HG03439 (cell line): ENCODE results near the gene NELFCD.
"Not testable (repeated sequence)": the region's sequence is repeated elsewhere in the genome, so short reads cannot be mapped to it uniquely, and the experiment has no call there.

ENCODE experiments used
- ATAC-seq: cut with Tn5 transposase; IDR thresholded peaks from one replicate; pipeline ENCODE4 v1.9.1; 2021; ENCODE audit warnings: mild to moderate bottlenecking, moderate library complexity; ENCODE audit not compliant: unreplicated experiment

Gene NELFCD

GRCh38 chr20:59023616-59024015, 42.6 kb downstream of the NELFCD start:
- no peak for ATAC-seq

- no peak for ATAC-seq
These were observed 43.1 kb downstream of the NELFCD start for GRCh38 chr20:59024111-59024530.

DNA sequence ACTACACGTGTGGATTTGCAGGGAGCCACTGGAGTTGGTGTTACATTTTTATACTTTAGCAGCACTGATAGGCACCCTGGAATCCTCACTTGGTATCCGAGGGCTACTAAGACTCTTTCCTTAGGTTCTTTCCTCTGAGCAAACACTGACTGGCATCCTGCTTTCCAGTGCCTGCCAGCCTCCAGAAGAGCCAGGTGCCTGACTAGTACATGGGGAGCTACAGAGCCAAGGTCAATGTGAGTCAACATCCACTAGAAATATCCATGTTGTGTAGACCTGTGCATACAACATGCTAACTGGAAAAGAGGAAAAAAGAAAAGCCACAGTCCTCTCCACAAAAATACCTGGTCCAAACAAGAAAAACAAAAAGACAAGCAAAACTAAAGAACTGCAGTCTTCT, 44.0 kb downstream of the NELFCD start:
- ATAC-seq: no peak

DNA sequence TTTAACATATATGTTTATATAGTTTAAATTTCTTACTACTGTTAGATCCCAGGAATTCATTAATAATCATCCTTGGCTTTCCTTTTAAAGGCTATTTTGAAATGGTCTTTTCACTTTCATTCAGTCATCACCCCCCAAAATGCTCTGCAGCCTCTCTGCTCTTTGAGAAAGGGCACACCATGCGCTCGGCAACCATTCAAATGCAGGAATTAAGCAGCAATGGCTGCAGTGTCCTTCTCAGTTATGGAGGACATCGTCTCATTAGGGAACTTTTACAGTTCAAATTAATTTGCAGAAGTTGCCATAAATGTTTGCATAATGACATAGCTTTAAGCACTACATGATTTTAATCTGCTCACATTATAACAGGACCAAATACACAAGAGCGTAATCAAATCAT, 44.5 kb downstream of the NELFCD start:
- no peak for ATAC-seq

DNA sequence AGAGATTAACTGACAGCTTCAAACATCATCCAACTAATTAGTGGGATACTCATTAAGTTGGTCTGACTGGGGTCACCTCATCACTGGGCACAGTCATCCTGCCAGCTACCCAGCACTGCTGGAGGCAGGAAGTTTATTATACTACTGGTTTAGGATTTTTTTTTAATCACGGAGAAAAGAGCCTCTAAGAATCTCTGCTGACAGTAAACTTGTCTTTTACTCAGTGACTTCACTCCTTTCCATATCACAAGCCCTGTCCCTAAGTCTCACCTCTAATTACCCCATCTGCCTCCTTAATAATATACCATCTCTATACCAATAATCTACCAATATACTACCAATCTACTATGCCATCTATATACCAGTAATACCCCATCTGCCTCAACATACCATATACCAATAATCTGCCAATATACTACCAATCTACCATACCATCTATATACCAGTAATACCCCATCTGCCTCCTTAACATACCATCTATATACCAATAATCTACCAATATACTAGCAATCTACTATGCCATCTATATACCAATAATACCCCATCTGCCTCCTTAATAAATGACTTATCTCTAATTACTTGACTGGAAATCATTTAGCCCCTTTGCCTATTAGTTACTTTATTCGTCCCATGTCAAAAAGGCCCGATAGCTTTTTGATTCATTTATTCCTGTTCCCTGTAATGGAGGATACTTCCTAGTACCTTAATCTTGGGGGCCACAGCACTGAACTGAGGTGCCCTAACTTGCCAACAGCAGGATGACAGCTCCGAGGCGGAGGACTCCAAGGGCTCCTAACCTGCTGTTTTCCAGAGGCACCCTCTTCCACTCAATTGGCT, 46.1 kb downstream of the NELFCD start:
- no peak for ATAC-seq

DNA sequence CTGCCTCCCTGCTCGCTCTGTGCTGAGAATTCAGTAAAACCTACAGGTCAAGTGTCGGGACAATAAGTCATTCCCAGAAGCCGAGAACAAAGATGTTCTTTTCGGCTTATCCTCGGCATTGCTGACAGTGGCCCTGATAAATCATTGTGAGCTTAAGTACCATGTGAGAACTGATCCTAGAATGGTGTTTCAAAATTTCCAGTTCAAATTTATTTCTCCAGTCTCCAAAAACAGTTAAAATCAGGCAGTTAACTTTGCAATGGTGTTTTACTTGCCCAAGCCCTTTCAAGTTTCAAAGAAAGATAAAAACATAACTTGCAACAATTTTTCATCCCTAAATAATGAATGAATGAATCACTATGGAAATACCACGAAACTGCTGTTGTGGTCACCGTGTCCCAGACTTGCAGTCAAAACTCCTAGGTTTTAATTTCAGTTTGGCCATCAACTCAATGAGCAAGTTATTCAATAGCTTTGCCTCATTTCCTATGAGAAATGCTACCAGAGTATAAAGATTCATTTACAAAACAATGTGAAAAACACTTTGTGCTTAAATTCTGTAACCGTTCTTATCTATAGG, 46.8 kb downstream of the NELFCD start:
- ATAC-seq: no peak

GRCh38 chr20:59028812-59029211, 47.8 kb downstream of the NELFCD start:
- ATAC-seq: no peak

DNA sequence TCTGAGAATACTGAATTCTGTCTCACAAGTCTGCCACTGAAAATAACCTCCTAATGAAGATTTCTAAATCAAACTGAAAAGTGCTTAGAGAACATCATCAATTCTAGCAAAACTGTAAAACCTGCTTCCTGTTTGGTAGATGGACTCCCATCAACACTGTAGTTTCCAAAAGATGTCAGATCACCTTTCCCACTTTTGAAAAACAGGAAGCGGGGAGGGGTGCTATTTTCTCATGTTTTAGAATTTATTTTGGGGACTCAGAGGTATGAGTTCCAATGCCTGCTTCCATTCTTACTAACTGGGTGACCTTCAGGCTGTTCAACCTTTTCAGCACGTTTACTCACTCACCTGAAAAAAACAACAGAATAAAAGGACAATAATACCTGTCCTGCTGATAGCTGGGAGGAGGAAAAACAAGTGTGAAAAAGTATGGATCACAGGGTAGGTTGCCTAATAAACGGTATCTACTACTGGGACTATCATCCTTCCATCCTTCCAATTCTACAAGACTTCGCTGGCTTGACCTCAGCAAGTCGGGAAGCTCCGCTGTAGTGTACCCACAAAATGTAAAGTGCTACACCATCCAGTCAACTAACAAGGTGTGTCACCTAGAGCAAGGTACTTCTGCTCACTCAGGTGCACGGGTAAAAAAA, 50.0 kb downstream of the NELFCD start:
- ATAC-seq: no peak

GRCh38 chr20:59031564-59032022, 50.5 kb downstream of the NELFCD start:
- ATAC-seq: no peak

DNA sequence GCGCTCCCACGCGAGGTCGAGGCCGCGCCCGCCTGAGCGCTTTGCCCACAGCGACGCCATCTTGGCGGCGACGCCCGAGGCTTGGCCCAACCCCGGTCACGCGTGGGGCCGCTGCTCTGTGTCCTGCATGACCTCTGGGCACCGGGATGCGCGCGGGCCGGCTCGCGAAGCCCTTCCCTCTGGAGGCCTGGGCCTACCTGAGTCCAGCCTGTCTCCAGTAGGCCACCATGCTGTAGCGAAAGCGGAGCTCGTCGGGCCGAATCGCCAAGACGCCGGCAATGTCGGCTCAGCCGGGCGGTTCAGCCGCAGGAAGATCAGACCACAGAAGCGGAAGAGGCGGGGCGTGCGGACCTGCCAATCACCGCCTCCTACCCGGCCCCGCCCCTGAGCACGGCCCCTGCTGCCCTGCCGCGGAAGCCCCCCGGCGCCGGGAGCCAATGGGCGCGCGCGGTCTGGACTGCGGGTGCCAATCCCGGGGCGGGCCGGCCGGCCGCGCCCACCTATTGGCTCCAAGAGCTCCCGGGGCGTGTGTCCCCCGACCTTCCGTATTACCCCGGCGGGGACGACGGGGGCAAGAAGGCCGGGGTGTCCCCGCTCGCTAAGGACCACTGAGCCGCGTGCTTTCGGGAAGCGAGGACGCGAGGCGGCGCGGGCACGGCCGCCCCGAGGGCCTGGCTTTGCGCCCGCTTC, 51.1 kb downstream of the NELFCD start, which contains the start of gene ATP5F1E:
TSS of gene ATP5F1E (minus strand) at position 313 of the 690 bp plus-strand sequence. CDS start at position 229, 84 bp downstream.
- peak; percentile 89 for ATAC-seq

DNA sequence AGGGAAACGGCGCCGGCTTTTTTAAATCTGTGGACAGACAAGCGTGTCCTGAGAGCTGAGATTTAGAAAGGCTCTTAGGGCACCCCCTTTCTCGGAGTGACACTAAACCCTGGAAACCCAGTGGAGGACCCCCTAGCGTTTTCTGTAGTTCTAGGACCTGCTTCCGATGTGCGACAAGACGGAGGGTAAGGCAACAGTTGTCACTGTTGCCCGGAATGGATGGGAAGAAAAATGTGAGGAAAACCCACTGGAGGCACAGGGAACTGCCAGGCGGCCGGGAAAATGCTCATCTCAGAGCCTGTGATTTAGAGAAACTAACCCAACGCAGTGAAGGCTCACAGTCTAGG, 51.6 kb downstream of the NELFCD start:
- no peak for ATAC-seq

- ATAC-seq: no peak
These were observed 52.0 kb downstream of the NELFCD start for GRCh38 chr20:59033093-59033492.

- no peak for ATAC-seq
These were observed 52.6 kb downstream of the NELFCD start for GRCh38 chr20:59033616-59034165.

GRCh38 chr20:59035381-59035780, 54.3 kb downstream of the NELFCD start:
- ATAC-seq: no peak

- no peak for ATAC-seq
These were observed 56.3 kb downstream of the NELFCD start for GRCh38 chr20:59037386-59037785.

GRCh38 chr20:59039233-59039632, 58.2 kb downstream of the NELFCD start:
- ATAC-seq: no peak

DNA sequence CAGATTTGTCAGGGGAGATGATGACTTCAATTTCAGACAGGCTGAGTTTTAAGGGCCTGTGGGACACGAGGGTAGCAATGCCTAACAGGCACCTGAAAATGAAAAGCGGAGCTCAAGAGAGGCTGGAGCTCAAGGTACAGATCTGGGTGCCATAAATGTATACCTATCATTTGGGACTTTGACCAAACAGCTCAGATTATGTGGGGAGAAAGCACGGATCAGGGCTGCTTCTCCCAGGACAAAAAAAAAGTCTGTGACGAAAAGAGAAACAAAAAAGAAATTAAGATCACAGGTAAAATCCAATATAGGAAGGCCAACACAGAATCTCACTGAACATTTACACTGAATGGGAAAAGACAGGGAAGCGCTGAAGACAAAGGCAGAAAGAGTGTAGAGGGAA, 59.6 kb downstream of the NELFCD start:
- ATAC-seq: no peak

GRCh38 chr20:59041487-59041886, 60.4 kb downstream of the NELFCD start:
- ATAC-seq: not testable (repeated sequence)

- peak; percentile 33 for ATAC-seq
These were observed 61.2 kb downstream of the NELFCD start, which contains the start of gene PRELID3B for GRCh38 chr20:59042151-59042795. Gene PRELID3B (minus strand): TSS chr20:59042786. CDS start chr20:59042730, 56 bp downstream.
